ENCODE data around the gene PLEKHD1. TPM values are rescaled to one million over a fixed set of nuclear protein-coding genes. Genes with fewer than 3 reads are reported as not detected.

Gene PLEKHD1
- total and polyA plus RNA-seq, 8 donors: 0.03 to 0.19 (median 0.08) TPM; not detected in 2

DNA sequence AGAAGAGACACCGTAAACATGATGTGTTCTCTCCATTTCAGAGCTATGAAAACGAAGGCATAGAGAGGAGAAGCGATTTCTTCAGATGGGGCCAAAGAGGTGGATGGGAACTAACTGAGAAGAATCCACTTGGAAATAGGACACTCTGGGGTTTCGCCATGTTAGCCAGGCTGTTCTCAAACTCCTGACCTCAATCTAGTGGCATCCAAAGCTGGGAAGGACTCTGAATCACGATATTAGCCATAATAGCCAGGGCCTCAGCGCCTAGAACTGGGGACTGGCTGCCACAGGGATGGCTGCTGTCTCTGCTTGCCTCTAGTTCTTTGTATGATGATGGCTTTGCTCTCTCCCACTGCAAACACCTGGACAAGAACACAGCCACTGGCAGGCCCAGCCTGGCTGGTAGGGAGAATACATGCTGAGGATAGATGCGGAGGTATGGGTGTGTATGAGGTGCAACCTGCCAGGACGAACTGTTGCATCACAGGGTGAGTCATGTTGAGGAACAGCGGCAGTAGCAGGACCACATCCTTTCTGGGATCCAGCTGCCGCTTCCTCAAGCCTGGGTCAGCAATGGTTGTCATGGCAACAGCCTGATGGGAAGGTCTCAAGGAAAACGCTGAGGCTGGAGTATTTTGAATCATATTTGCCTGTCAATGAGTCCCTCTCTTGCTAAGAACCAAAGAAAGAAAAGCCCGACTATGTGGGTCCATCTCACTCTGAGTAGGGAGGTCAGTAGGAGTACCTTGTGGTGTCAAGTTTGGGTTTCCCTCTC, 59.0 kb downstream of the PLEKHD1 start:
- intact Hi-C loops (cut with DNase I): no loop called here
- FAIRE-seq (no peak), DNase-seq (peak in 2 of 6 donors; percentile 28 to 46), ATAC-seq (peak in 3 of 4 donors; percentile 36 to 81 (median 67))
- TF ChIP-seq, protein P1, sequence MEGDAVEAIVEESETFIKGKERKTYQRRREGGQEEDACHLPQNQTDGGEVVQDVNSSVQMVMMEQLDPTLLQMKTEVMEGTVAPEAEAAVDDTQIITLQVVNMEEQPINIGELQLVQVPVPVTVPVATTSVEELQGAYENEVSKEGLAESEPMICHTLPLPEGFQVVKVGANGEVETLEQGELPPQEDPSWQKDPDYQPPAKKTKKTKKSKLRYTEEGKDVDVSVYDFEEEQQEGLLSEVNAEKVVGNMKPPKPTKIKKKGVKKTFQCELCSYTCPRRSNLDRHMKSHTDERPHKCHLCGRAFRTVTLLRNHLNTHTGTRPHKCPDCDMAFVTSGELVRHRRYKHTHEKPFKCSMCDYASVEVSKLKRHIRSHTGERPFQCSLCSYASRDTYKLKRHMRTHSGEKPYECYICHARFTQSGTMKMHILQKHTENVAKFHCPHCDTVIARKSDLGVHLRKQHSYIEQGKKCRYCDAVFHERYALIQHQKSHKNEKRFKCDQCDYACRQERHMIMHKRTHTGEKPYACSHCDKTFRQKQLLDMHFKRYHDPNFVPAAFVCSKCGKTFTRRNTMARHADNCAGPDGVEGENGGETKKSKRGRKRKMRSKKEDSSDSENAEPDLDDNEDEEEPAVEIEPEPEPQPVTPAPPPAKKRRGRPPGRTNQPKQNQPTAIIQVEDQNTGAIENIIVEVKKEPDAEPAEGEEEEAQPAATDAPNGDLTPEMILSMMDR (IDR thresholded peaks at IDR 0.05): no peak
- no peaks in the 10 kb centered on the region for H3K36me3 ChIP-seq
- H3K4me3 ChIP-seq: no peak overlapping the region
- H3K27me3 ChIP-seq: no peaks in the 10 kb centered on the region
- no peak overlapping the region for H3K27ac ChIP-seq
- no peaks in the 10 kb centered on the region for H3K4me1 ChIP-seq
- 47 to 55% methylated on average over 12 of the region's 12 CpGs for WGBS, 2 donors
- no peaks in the 10 kb centered on the region for H3K9me3 ChIP-seq

DNA sequence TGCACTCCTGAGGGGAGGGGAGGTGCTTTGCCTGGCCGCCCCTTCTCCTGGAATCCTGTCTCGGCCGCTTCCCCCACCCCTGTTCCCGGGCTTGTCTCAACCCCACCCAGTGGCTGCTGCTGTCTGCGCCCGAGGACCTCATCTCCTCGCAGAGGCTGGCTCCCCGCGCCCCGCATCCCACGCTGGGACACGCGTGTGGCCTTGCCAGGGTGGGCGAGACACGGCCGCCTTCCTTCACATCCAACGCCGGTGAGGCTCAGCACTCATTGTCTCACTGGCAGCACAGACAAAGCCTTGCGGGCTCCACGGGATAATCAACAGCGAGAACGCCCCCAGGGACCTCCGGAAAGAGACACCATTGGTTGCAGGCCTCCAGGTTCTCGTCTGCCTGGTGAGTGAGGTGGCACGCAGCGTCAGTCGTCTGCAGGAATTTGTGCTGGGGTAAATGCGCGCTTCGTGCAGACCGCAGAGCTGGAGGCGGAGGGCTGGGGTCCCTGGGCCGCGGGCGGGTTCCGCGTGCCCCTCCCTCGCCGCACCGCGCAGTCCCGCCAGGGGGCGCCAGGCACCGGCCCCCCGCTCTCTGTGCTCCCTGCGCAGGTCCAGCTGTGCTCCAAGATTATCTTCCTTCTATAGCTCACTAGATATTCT, 63.3 kb downstream of the PLEKHD1 start:
- Histone ChIP-seq H3K9me3 (no peaks in the 10 kb centered on the region), H3K36me3 (no peaks in the 10 kb centered on the region), H3K27me3 (peaks cover 0 to 5% (median 0%) of the 10 kb centered on the region in 4 donors), H3K27ac (no peak overlapping the region), H3K4me1 (no peaks in the 10 kb centered on the region), H3K4me3 (no peak overlapping the region)
- DNase-seq (peak in 2 of 6 donors; percentile 63 to 67), ATAC-seq (peak in 2 of 4 donors; percentile 57 to 72), FAIRE-seq (no peak)
- WGBS, 2 donors: 15 to 16% methylated on average over 42 to 46 of the region's 46 CpGs
- intact Hi-C loops (cut with DNase I): no loop called here
- TF ChIP-seq, protein P1 (IDR thresholded peaks at IDR 0.05): peak in 2 of 4 donors; percentile 20 to 22

DNA sequence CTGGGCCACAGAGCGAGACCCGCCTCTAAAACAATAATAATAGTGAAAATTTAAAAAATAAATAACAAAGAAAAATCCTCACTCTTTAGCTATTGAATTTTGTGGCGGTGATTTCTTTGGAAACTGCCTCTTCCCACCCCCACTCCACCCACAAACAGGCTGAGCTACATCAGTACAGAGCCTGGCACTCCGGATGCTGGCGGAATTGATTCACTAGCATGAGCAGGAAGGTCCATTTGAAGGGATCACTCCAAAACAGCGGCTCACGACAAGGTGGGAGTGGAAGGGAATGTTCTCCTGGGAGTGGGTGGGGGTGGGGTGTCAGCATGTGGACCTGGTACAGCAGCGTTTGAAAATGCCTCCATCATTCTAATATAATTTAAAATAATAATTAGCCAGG, 64.0 kb downstream of the PLEKHD1 start:
- Histone ChIP-seq H3K9me3 (no peaks in the 10 kb centered on the region), H3K36me3 (no peaks in the 10 kb centered on the region), H3K4me3 (no peak overlapping the region), H3K4me1 (no peaks in the 10 kb centered on the region), H3K27me3 (peaks cover 0 to 5% (median 0%) of the 10 kb centered on the region in 4 donors), H3K27ac (no peak overlapping the region)
- intact Hi-C loops (cut with DNase I): no loop called here
- FAIRE-seq: no peak
- no peak for DNase-seq
- 61 to 75% methylated on average over 8 of the region's 8 CpGs for WGBS, 2 donors
- ATAC-seq: no peak
- TF ChIP-seq, protein P1 (IDR thresholded peaks at IDR 0.05): no peak

DNA sequence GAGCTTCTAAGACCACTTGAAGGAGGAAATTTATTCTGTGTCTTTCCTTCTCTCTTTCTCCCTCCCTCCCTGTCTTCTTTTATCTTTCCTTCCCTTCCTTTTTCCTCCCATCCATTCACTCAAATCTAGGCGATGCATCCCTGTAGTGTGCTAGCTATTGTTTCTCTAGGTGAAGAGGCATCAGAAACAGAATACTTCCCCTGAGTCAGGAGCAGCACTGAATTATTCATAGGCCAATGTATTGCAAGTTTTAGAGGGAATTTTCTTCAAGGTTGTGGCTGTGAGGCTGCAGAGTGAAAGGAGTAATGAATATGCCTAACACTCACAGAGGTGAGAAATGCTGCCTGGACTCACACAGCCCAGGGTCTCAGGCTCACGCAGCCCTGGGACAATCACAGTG, 67.0 kb downstream of the PLEKHD1 start:
- intact Hi-C loops (cut with DNase I): no loop called here
- Histone ChIP-seq H3K9me3 (no peaks in the 10 kb centered on the region), H3K36me3 (no peaks in the 10 kb centered on the region), H3K27me3 (peaks cover 0 to 5% (median 0%) of the 10 kb centered on the region in 4 donors), H3K4me3 (no peak overlapping the region), H3K27ac (no peak overlapping the region), H3K4me1 (no peaks in the 10 kb centered on the region)
- FAIRE-seq (no peak), DNase-seq (no peak), ATAC-seq (no peak)
- TF ChIP-seq, protein P1 (IDR thresholded peaks at IDR 0.05): no peak
- WGBS, 2 donors: 67 to 76% methylated on average over 2 of the region's 2 CpGs
